Measurements from ENCODE around the gene YWHAG.
"Not testable (repeated sequence)": the region's sequence is repeated elsewhere in the genome, so short reads cannot be mapped to it uniquely, and the experiment has no call there.

YWHAG gene

DNA sequence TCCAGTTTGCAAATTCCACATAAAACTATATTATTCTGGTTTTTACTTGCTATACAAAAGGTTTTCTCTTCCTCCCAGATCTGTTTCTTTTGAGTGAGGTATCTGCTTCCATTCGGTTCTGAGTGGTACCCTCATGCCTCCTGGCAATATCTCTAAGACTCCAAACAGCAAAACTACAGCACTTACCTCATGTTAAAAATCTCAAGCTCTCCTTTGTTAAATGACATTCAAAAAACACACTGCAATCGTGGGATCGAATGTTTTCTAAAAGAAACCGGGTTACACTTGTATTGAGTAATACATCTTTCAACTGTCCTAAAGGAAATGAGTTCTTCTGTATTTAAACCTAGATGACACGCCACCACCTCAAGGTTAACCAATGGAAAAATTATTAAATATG is 11.1 kb downstream of the YWHAG start:
- DNase-seq (ENCODE audit: low spot score) = no peak

DNA sequence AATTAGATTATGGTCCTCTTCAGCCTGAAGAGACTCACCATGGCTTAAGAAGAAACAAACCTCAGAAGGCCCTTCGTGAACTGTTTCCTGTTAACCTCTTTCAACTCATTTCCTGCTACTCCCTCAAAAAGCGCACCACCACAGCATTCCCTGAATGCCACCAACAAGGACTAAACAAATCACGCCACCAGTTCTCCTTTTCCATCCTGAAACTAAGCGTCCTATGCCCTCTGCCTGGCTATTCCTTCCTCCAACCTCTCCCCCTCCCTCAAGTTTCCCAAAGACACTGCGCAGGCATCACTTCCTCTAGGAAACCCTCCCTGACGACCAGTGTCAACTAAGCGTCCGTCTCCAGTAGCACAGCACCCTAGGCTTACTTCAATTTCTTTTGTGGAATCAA is 12.0 kb downstream of the YWHAG start:
- no peak for DNase-seq (ENCODE audit: low spot score)

DNA sequence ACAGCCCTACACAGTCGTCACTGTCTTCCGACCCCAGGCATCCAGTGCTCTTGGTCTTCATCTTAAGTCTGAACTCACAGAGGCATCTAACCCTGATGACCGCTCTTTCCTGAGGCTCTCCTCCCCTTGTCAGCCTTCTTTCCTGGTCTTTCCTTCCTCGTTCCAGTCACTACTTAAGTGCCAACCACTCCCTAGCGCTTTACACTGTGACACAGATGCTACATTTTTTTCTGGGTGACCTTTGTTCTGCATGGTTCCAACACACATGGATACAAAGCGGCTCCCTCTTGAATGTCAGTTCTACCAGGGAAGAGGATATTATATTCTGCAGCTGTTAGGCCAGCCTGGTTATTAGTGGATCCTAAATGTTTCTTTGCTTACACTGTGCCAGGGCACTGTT is 12.7 kb downstream of the YWHAG start:
- DNase-seq (ENCODE audit: low spot score) = no peak

DNA sequence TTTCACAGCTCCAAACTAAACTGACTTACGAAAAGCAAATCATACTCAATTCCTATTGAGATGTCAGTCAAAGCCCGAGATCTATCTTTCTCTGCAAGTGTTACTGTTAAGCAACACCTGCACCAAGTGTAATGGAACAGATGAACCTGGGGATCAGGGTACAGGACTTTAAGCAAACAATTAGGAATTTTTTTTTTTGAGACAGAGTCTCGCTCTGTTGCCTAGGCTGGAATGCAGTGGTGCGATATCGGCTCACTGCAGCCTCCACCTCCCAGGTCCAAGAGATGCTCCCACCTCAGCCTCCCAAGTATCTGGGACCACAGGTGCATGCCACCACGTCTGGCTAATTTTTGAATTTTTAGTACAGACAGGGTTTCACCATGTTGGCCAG is 14.9 kb downstream of the YWHAG start:
- no peak for DNase-seq (ENCODE audit: low spot score)

DNA sequence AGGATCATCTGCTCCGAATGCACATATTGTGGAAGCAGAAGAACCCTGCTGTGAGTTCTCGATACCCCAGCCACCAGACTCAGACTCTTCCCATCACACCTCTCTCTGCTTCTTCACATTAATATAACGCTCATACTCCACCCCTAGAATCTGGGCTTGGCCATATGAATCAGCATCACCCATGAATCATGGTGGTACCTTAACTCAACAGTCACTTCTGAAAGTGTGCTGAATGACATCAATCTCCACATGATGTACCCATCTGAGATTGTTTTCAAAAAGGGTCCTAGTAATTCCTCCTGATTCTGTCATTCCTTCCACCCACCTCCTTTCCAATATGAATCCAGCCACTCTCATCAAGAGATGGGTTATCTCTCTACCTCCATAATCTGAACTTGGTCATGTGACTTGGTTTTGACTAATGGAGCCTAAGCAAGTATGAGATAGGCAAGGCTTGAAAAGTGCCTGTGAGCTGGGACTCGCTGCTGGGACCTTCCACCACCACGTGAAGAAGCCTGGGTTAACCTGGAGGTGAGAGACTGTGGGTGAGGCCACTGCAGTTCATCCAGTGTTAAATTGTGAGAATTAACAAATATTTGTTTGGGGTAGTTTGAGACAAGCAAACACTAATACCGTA is 15.4 kb downstream of the YWHAG start:
- DNase-seq (ENCODE audit: low spot score) = no peak

DNA sequence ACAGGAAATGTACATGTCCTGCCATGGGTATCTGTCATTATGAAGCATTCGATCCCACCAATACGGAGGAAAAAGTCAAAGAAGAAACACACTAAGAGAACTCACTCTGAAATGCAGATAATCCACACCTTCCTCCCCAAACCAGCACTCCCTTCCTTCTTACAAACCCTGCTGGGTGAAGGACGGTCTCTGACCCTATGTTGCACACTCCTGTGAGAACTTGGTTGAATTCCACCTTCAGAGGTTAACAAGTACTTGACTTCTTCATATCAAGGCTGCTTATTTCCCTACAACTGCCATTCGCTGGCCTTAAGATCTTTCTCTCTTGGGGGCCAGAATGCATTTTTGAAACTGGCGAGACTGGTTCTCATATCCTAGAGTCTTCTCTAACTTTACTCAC is 16.6 kb downstream of the YWHAG start:
- DNase-seq (ENCODE audit: low spot score) = no peak

- no peak for DNase-seq (ENCODE audit: low spot score)
Observed at GRCh38 chr7:76340617-76341131, 18.1 kb downstream of the YWHAG start.

DNA sequence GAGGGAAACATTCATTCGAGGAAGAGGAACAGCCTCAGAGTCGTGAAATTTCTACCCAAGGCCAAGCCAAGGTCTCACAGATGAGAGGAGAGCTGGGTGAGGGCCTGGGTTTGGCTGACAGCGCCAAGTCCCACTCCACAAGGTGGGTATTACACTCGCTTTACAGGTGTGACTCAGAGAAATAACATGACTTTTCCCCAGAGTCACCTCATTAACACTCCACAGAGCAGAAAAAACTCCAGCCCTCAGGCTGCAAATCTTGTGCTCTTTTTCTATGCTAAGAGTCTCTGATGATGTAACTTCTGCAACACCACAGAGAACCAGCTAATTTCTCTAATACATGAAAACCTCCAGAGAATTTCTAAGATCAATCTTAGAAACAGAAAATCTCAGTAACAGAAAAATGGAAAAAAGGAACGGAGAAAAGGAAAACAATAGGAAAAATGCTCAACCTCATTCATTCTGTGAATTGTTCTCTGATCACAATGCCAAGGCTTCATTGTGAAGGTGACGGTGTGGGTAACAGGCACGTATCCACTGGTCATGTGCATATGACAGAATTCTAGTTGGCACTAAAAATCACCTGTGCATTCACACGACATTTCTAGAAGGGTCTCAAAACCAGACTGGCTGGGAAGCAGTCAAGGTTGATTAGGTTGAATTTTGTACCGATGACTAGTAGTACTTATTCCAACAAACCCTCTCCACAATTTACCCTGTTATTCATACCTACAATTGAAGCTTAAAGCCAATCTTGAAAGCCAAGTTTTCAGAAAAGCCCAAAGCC is 20.3 kb downstream of the YWHAG start:
- no peak for DNase-seq (ENCODE audit: low spot score)

- DNase-seq (ENCODE audit: low spot score) = no peak
Observed at GRCh38 chr7:76337147-76337546, 21.6 kb downstream of the YWHAG start.

DNA sequence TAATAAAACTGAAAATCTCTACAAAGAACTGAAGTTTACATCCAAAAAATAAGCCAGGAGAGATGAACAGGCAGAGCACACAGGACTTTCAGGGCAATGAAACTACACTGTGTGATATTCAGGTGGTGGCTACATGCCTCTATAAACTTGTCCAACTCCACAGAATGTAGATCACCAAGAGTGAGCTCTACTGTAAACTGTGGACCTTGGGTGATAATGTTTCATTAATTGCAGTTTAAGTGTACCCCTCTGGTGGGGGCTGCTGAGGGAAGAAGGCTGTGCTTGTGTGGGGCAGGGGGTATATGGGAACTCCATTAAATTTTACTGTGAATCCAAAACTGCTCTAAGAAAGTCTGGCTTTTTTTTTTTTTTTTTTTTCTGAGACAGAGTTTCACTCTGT is 22.7 kb downstream of the YWHAG start:
- no peak for DNase-seq (ENCODE audit: low spot score)

GRCh38 chr7:76335417-76335816 is 23.4 kb downstream of the YWHAG start:
- not testable (repeated sequence) for DNase-seq (ENCODE audit: low spot score)

- DNase-seq (ENCODE audit: low spot score) = no peak
Observed at GRCh38 chr7:76334320-76334967, 24.3 kb downstream of the YWHAG start.

DNA sequence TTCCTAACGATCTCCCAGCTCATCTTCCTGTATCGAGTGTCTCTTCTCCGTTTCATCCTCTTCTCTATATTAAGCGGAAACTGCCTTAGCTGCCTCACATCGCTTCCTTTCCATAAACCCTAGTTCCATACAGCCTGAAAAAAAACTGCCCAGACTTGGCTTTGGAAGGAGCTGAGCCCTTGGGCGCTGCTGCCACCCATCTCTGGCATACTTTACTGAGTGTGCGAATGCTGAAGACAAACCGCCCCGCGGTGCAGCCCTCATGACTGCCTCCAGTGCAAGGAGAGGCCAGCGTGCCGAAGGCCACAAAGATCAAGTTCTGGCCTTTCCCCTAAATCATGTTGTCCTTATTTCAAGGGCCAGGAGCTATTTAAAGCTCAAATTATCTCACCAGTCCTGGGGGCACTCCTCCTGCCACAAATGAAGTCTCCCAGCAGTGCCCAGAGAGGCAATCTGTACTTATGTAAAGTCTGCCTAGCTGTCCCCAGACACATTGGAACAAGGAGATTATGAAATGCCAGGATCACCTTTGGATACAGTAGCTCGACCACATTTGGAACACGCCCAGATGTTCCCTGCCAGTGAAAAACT is 25.2 kb downstream of the YWHAG start:
- no peak for DNase-seq (ENCODE audit: low spot score)

DNA sequence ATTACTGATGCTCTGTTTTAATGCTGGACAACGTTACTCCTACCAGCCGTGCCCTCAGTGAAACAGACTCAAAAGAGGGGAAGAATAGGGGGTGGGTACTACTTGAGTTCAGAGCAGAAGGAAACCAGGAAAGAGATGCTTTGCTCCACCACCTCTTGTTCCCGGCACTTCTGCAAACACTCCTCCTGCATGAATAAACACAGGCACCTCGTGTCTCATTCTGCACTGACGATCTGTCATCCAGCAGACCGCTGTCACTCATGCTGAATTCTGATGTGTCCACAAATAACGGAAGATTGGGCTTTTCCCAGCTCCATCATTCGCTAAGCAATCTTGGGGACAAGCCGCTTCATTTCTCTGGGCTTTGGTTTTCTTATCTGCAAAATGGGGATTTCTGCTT is 26.7 kb downstream of the YWHAG start:
- no peak for DNase-seq (ENCODE audit: low spot score)

DNA sequence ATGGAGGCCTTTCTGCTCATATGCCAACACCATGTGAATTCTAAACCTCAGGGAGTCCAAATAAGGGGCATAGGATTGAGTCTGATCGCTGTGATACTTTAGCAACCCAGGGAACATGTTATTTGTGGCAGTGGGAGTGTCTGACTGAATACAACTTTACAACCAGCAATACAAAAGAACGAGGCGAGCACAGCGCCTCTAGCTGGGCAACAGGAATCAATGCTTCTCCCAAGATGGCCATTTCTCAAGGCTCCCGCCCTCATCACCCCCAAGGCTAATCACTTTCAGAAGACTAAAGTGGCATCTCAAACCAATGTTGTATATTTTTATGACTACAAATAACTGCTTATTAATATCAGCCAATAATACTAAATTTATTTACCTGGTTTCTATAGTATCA is 28.1 kb downstream of the YWHAG start:
- DNase-seq (ENCODE audit: low spot score) = no peak

DNA sequence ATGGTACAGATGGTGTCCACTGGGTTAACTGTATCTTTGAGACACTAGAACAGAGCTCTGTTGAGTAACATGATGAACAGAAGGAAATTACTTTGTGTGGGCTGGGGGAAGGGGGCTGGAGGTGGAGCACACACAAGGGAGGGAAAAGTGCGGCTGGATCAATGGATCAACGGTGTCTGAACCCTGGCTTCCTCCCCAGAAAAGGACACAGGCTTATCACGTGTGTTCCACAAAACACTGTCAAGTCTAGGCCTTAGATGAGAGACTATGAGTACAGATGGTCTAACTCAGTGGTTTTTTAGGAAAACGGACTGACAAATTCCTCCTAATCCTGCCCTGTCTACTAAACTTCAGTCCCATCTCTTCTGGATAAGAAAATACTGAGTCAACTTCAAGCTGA is 28.5 kb downstream of the YWHAG start:
- no peak for DNase-seq (ENCODE audit: low spot score)

GRCh38 chr7:76329479-76329878 is 29.3 kb downstream of the YWHAG start:
- DNase-seq (ENCODE audit: low spot score) = no peak

DNA sequence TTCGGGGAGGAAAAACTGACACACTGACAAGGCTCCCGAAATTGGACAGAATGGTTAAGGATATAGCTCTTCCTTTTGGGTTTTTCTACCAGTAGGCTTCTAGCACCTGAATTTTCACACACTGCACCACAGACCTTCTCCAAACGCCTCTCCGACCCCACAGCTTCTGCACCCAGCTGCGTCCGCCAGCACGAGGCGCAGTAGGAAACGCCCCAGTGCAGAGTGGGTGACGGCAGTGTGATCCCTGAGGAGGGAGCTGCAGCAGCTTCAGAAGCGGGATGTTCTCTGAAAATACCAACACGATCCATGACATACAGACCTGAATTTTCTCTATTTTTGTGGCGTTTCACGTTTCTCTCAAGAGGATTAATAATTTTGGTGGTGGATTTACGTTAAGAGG is 30.4 kb downstream of the YWHAG start:
- DNase-seq (ENCODE audit: low spot score) = no peak

GRCh38 chr7:76327610-76328009 is 31.2 kb downstream of the YWHAG start:
- no peak for DNase-seq (ENCODE audit: low spot score)

- DNase-seq (ENCODE audit: low spot score) = no peak
Observed at GRCh38 chr7:76326646-76327233, 32.1 kb downstream of the YWHAG start.

GRCh38 chr7:76325811-76326210 is 33.0 kb downstream of the YWHAG start:
- no peak for DNase-seq (ENCODE audit: low spot score)

DNA sequence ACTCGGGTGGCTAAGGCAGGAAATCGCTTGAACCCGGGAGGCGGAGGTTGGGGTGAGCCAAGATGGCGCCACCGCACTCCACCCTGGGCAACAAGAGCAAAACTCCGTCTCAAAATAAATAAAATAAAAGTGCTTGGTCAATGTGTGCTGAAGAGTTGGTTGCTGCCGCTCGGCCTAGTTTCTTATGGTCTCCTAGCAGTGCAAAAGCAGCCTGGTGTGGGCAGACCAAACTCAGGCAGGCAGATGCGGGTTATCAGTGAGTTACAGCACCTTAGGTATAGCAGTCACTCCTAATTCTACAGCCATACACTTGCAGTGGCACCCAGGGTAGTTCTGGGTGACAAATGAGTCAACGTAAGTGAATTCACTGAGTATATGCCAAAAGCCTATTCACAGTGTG is 33.7 kb downstream of the YWHAG start:
- DNase-seq (ENCODE audit: low spot score) = no peak

Measured in globus pallidus (tissue), 1 donor.